A549 (cell line): ENCODE results near the gene MMP17. TPM values are rescaled to one million over a fixed set of nuclear protein-coding genes. Genes with fewer than 3 reads are reported as not detected.

Source experiments
- ATAC-seq, 2 experiments: fragments of 200-7000 bp in 1 of 2; fragments of >200 bp in 1 of 2; cut with Nextera tagmentation in 1 of 2; cut with Tn5 transposase in 1 of 2; 3 replicates each; pipeline versions ENCODE4 v1.8.0 to v1.9.1; 2018 to 2020; ENCODE audit warnings: mild to moderate bottlenecking in 1 of 2, moderate library complexity in 1 of 2
- CTCF ChIA-PET: fragments of 300-600 bp; sonication (Branson Sonifier 250); formaldehyde crosslinking; extraction: SDS; loops from one replicate; lab custom pipeline; 2021; ENCODE audit warnings: antibody characterized with exemption, inconsistent platforms; lab: Yijun Ruan, JAX
- POLR2A ChIA-PET: fragments of 350-600 bp; formaldehyde crosslinking; extraction: SDS; loops from one replicate; lab custom pipeline; 2021; ENCODE audit warnings: antibody characterized with exemption, inconsistent platforms; lab: Yijun Ruan, JAX
- DNase-seq, 2 experiments: peaks; one replicate each; pipeline versions ENCODE4 v3.0.0 to v3.0.0-alpha.2; 2011 to 2016; ENCODE audit warnings: low read depth in 1 of 2, low spot score in 1 of 2
- FAIRE-seq: peaks from 2 replicates; lab custom pipeline; 2011; peaks lifted over from hg19 to GRCh38; lab: Jason Lieb, UNC
- H3K27ac ChIP-seq, 2 experiments: fragments of >200 bp; sonication (Bioruptor Twin); formaldehyde crosslinking; 3 replicates each; pipeline ENCODE4 v1.5.1; 2016 to 2017
- H3K4me1 ChIP-seq: fragments of >200 bp; sonication (Bioruptor Twin); formaldehyde crosslinking; 3 replicates; pipeline ENCODE4 v1.6.1; 2016
- H3K4me2 ChIP-seq: fragments of >200 bp; sonication (Bioruptor Twin); formaldehyde crosslinking; 3 replicates; pipeline ENCODE4 v1.6.1; 2016
- H3K4me3 ChIP-seq: fragments of >200 bp; sonication (Bioruptor Twin); formaldehyde crosslinking; 3 replicates; pipeline ENCODE4 v1.5.1; 2016
- H3K9me3 ChIP-seq: fragments of >200 bp; sonication (Bioruptor Twin); formaldehyde crosslinking; 3 replicates; pipeline ENCODE4 v1.6.1; 2016
- CBX2 ChIP-seq: fragments of 200-600 bp; sonication (generic); IDR thresholded peaks from 2 replicates; pipeline ENCODE4 v1.6.1; 2016; ENCODE audit warnings: low read depth, mild to moderate bottlenecking, borderline replicate concordance
- CHD2 ChIP-seq: fragments of 150-350 bp; IDR thresholded peaks from 2 replicates; pipeline ENCODE4 v1.6.1; 2014; ENCODE audit warnings: low read length; ENCODE audit not compliant: partially characterized antibody
- ESRRA ChIP-seq: fragments of 150-350 bp; IDR thresholded peaks from 2 replicates; pipeline ENCODE4 v1.6.1; 2014; ENCODE audit warnings: mild to moderate bottlenecking, low read length, borderline replicate concordance
- FOSL2 ChIP-seq, 2 experiments: fragments of 450-650 bp in 1 of 2; fragments of >200 bp in 1 of 2; sonication (Bioruptor Twin) in 1 of 2; formaldehyde crosslinking; IDR thresholded peaks; 2 replicates each; pipeline versions ENCODE4 v1.5.0 to v1.6.1; 2016 to 2020; ENCODE audit warnings: mild to moderate bottlenecking in 1 of 2, moderate library complexity in 1 of 2
- HOXB5 ChIP-seq: fragments of 250-450 bp; sonication (Bioruptor Pico); IDR thresholded peaks from 2 replicates; pipeline ENCODE4 v1.5.0; 2020; ENCODE audit warnings: mild to moderate bottlenecking, moderate library complexity
- JUN ChIP-seq, 2 experiments: fragments of >200 bp; sonication (Bioruptor Twin); formaldehyde crosslinking; IDR thresholded peaks; 2 replicates in 1 of 2; 3 replicates in 1 of 2; pipeline ENCODE4 v1.6.1; 2016 to 2017
- KDM1A ChIP-seq: fragments of 200-600 bp; sonication (generic); IDR thresholded peaks from 2 replicates; pipeline ENCODE4 v1.6.1; 2016; ENCODE audit warnings: low read depth, mild to moderate bottlenecking
- KDM5A ChIP-seq: fragments of 200-600 bp; sonication (generic); IDR thresholded peaks from 2 replicates; pipeline ENCODE4 v1.6.1; 2016; ENCODE audit warnings: antibody characterized with exemption, mild to moderate bottlenecking
- MAFK ChIP-seq: fragments of 450-650 bp; IDR thresholded peaks from 2 replicates; pipeline ENCODE4 v1.6.1; 2014; ENCODE audit not compliant: partially characterized antibody
- MAZ ChIP-seq: fragments of 150-350 bp; IDR thresholded peaks from 2 replicates; pipeline ENCODE4 v1.6.1; 2014; ENCODE audit warnings: antibody characterized with exemption, low read depth, low read length, borderline replicate concordance
- POLR2A ChIP-seq: IDR thresholded peaks from 2 replicates; pipeline ENCODE4 v1.6.1; 2012; ENCODE audit warnings: mild to moderate bottlenecking, low read length
- REST ChIP-seq: fragments of 200-600 bp; sonication (generic); IDR thresholded peaks from 2 replicates; pipeline ENCODE4 v1.6.1; 2016; ENCODE audit warnings: antibody characterized with exemption, mild to moderate bottlenecking, moderate library complexity
- SMC3 ChIP-seq: fragments of >200 bp; sonication (Bioruptor Twin); formaldehyde crosslinking; IDR thresholded peaks from 3 replicates; pipeline ENCODE4 v1.6.1; 2018; ENCODE audit warnings: inconsistent platforms
- ZFP36 ChIP-seq: fragments of 450-650 bp; IDR thresholded peaks from 2 replicates; pipeline ENCODE4 v1.6.1; 2014; ENCODE audit warnings: borderline replicate concordance; ENCODE audit not compliant: partially characterized antibody
- ZNF302 ChIP-seq: fragments of 250-450 bp; sonication (Bioruptor Pico); IDR thresholded peaks from 2 replicates; pipeline ENCODE4 v1.9.0; 2021; ENCODE audit warnings: inconsistent platforms, mild to moderate bottlenecking, moderate library complexity
- whole genome bisulfite sequencing: methylation state at CpG from one replicate; pipeline ENCODE4 v1.1.6; 2017; ENCODE audit errors: missing lambda C conversion rate; 5-methylcytosine and 5-hydroxymethylcytosine counted together
- polyA plus RNA-seq, 4 experiments: library from polyadenylated mRNA; depleted of rRNA in 3 of 4; stranded (reverse); fragments of >200 nt; fragmentation: RNase III in 1 of 4; extraction: RNeasy Plus Mini Kit Qiagen cat#74134 plus additional on column Dnase treatment in 1 of 4; gene quantifications; 2 replicates in 3 of 4; 3 replicates in 1 of 4; pipeline ENCODE4 v1.2.3, GENCODE V29; 2011 to 2017
- small RNA-seq, 6 experiments: library from RNA; depleted of rRNA; stranded (forward); fragments of <200 nt; gene quantifications; one replicate each; pipeline ENCODE3, GENCODE V24; 2012

MMP17 gene
- polyA plus RNA-seq, 2 of the 4 experiments (the other 2 are of a cell fraction): 6.2 to 7.9 TPM

DNA sequence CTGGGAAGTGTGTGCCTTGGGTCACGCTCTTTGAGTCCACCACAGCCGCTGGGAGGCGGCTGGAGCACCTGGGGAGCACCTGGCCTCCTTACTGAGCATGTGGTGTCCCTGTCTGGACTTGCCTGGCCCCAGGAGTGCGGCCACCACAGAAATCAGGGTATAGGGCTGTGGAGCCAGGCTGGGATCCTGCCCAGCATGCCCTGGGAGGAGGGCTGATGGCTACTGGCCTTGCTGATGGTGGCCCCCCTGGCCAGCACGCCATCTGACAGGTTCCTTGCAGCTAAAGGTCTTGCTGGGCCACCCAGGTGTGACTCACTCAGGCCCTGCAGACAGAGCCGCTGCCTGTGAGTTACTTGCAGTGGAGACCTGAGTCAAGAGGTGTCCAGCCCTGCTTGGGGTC is 72.2 kb downstream of the MMP17 start:
- CTCF ChIA-PET: interaction anchor here (0.7 to 1.3 kb wide), 4 partner anchors 49 to 137 kb away, joined by 3 to 4 read pairs (median 3); partner anchors contain the start of gene EP400
- no peak for TF ChIP-seq CBX2
- TF ChIP-seq KDM1A: no peak
- no peak for TF ChIP-seq MAFK
- no peak for TF ChIP-seq MAZ
- no peak for TF ChIP-seq JUN (IDR thresholded peaks at IDR 0.05)
- TF ChIP-seq ESRRA: no peak
- TF ChIP-seq SMC3: no peak
- no peak for TF ChIP-seq ZNF302 (CRISPR knock-in tag)
- no peak for TF ChIP-seq CHD2
- no peak for TF ChIP-seq FOSL2 (IDR thresholded peaks at IDR 0.05)
- no peak for TF ChIP-seq FOSL2 (CRISPR knock-in tag; IDR thresholded peaks at IDR 0.05)
- no peak for TF ChIP-seq REST
- TF ChIP-seq ZFP36: no peak
- no peak for TF ChIP-seq KDM5A
- no peak for TF ChIP-seq POLR2A
- no peak for TF ChIP-seq HOXB5 (CRISPR knock-in tag)
- TF ChIP-seq, all 56 proteins: peak for 0
- Histone ChIP-seq H3K4me2 (peak overlapping the region; percentile 18; the same call in 1 of the 3 replicates), H3K9me3 (no peaks in the 10 kb centered on the region), H3K4me1 (peaks cover 60% of the 10 kb centered on the region), H3K27ac (peak overlapping the region; percentile 12 to 50; a peak in 3 of 6 replicates), H3K4me3 (no peak overlapping the region)
- ATAC-seq (no peak), FAIRE-seq (no peak), DNase-seq (peak in 1 of 2 experiments; percentile 28)
- WGBS: 89% methylated on average over 6 of the region's 6 CpGs
- POLR2A ChIA-PET: no interaction called here

Small RNA genes lying within 50 kb of the gene (small RNA-seq; reads per million reads assigned to genes)
- gene RNA5SP378 (0 to 0.19 (median 0) reads per million in 6 experiments), gene RNU6-1017P (0 reads per million in 6 experiments)

Other genes starting within 250 kb of the MMP17 start
- gene SFSWAP, start 117.3 kb upstream of the MMP17 start, polyA plus RNA-seq (2011; rRNA removed): 18.8 and 21.8 TPM in 2 replicates
- 22.8 to 23.5 TPM (median 23.3 TPM) in 3 replicates for gene SFSWAP, start 117.3 kb upstream of the MMP17 start, polyA plus RNA-seq (2017; fragmentation: RNase III; extraction: RNeasy Plus Mini Kit Qiagen cat#74134 plus additional on column Dnase treatment)
- gene ULK1, start 66.2 kb downstream of the MMP17 start, polyA plus RNA-seq (2011; rRNA removed): 15.1 and 18.4 TPM in 2 replicates
- 37.7 to 49.2 TPM (median 46.2 TPM) in 3 replicates for gene ULK1, start 66.2 kb downstream of the MMP17 start, polyA plus RNA-seq (2017; fragmentation: RNase III; extraction: RNeasy Plus Mini Kit Qiagen cat#74134 plus additional on column Dnase treatment)
- 47.9 and 62.8 TPM in 2 replicates for gene PUS1, start 100.9 kb downstream of the MMP17 start, polyA plus RNA-seq (2011; rRNA removed)
- 50.3 to 55.0 TPM (median 51.1 TPM) in 3 replicates for gene PUS1, start 100.9 kb downstream of the MMP17 start, polyA plus RNA-seq (2017; fragmentation: RNase III; extraction: RNeasy Plus Mini Kit Qiagen cat#74134 plus additional on column Dnase treatment)
- gene EP400, start 121.5 kb downstream of the MMP17 start, polyA plus RNA-seq (2011; rRNA removed): 9.7 and 18.5 TPM in 2 replicates
- 14.9 to 18.0 TPM (median 15.2 TPM) in 3 replicates for gene EP400, start 121.5 kb downstream of the MMP17 start, polyA plus RNA-seq (2017; fragmentation: RNase III; extraction: RNeasy Plus Mini Kit Qiagen cat#74134 plus additional on column Dnase treatment)